Stomach smooth muscle (tissue), 2 donors: Measurements from ENCODE around the gene SLC13A4.
"Not testable (repeated sequence)": the region's sequence is repeated elsewhere in the genome, so short reads cannot be mapped to it uniquely, and the experiment has no call there.

Experiments used
- H3K27ac ChIP-seq: one replicate; pipeline ENCODE4 v1.7.0; 2013; ENCODE audit warnings: mild to moderate bottlenecking, low read length, inconsistent platforms
- H3K27me3 ChIP-seq, 2 donors: one replicate each; pipeline ENCODE4 v1.7.0; 2013; ENCODE audit warnings: low read length in 2 of 2; ENCODE audit not compliant: insufficient read depth in 2 of 2, control insufficient read depth in 1 of 2
- H3K36me3 ChIP-seq, 2 donors: one replicate each; pipeline ENCODE4 v1.7.0; 2013; ENCODE audit warnings: low read length in 2 of 2; ENCODE audit not compliant: control insufficient read depth in 2 of 2, insufficient read depth in 2 of 2
- H3K4me1 ChIP-seq: one replicate; pipeline ENCODE4 v1.7.0; 2013; ENCODE audit warnings: low read length; ENCODE audit not compliant: control insufficient read depth, insufficient read depth
- H3K4me3 ChIP-seq, 2 donors: one replicate each; pipeline ENCODE4 v1.7.0; 2013; ENCODE audit warnings: low read length in 2 of 2
- H3K9ac ChIP-seq, 2 donors: one replicate each; pipeline ENCODE4 v1.7.0; 2013; ENCODE audit warnings: low read length in 2 of 2, mild to moderate bottlenecking in 1 of 2
- H3K9me3 ChIP-seq, 2 donors: one replicate each; pipeline ENCODE4 v1.7.0; 2013; ENCODE audit warnings: low read length in 2 of 2; ENCODE audit not compliant: control insufficient read depth in 2 of 2
- donor health status: healthy.
- donor health status: Pancreatic carcinoma.

SLC13A4 gene

GRCh38 chr7:135748770-135749169, 20.8 kb upstream of the SLC13A4 start, which contains the start of gene FAM180A:
FAM180A (minus strand) TSS chr7:135748813; CDS start chr7:135748580, 233 bp downstream.
- peak within 1 kb of the TSS; percentile 46 for H3K27ac ChIP-seq
- H3K27me3 ChIP-seq = no peaks in the 10 kb centered on the region
- H3K36me3 ChIP-seq = no peaks in the 10 kb centered on the region
- peaks cover 13% of the 10 kb centered on the region for H3K4me1 ChIP-seq
- H3K4me3 ChIP-seq = peak within 1 kb of the TSS in 1 of 2 donors; percentile 47
- H3K9ac ChIP-seq = no peak within 1 kb of the TSS
- no peaks in the 10 kb centered on the region for H3K9me3 ChIP-seq

- H3K4me3 ChIP-seq = no peak overlapping the region
- H3K4me1 ChIP-seq = peaks cover 13% of the 10 kb centered on the region
- no peak overlapping the region for H3K27ac ChIP-seq
- H3K9ac ChIP-seq = no peak overlapping the region
- no peaks in the 10 kb centered on the region for H3K9me3 ChIP-seq
- no peaks in the 10 kb centered on the region for H3K27me3 ChIP-seq
- H3K36me3 ChIP-seq = no peaks in the 10 kb centered on the region
Measured at GRCh38 chr7:135747366-135747765, 19.4 kb upstream of the SLC13A4 start.

GRCh38 chr7:135745703-135746312, 17.8 kb upstream of the SLC13A4 start:
- peak overlapping the region in 1 of 2 donors; percentile 15 for H3K4me3 ChIP-seq
- no peaks in the 10 kb centered on the region for H3K9me3 ChIP-seq
- peaks cover 13% of the 10 kb centered on the region for H3K4me1 ChIP-seq
- H3K27me3 ChIP-seq = no peaks in the 10 kb centered on the region
- H3K36me3 ChIP-seq = no peaks in the 10 kb centered on the region
- no peak overlapping the region for H3K9ac ChIP-seq
- no peak overlapping the region for H3K27ac ChIP-seq

- Histone ChIP-seq H3K36me3 (no peaks in the 10 kb centered on the region), H3K9ac (no peak overlapping the region), H3K4me3 (peak overlapping the region in 1 of 2 donors; percentile 15), H3K9me3 (no peaks in the 10 kb centered on the region), H3K4me1 (peaks cover 13% of the 10 kb centered on the region), H3K27me3 (no peaks in the 10 kb centered on the region), H3K27ac (no peak overlapping the region)
Measured at GRCh38 chr7:135744938-135745702, 17.1 kb upstream of the SLC13A4 start.

GRCh38 chr7:135743907-135744731, 16.1 kb upstream of the SLC13A4 start:
- peak overlapping the region; percentile 24 for H3K27ac ChIP-seq
- peaks cover 11% of the 10 kb centered on the region for H3K4me1 ChIP-seq
- H3K4me3 ChIP-seq = no peak overlapping the region
- no peaks in the 10 kb centered on the region for H3K27me3 ChIP-seq
- no peaks in the 10 kb centered on the region for H3K9me3 ChIP-seq
- H3K9ac ChIP-seq = no peak overlapping the region
- H3K36me3 ChIP-seq = no peaks in the 10 kb centered on the region

- Histone ChIP-seq H3K9me3 (no peaks in the 10 kb centered on the region), H3K27ac (no peak overlapping the region), H3K4me3 (no peak overlapping the region), H3K36me3 (no peaks in the 10 kb centered on the region), H3K9ac (no peak overlapping the region), H3K4me1 (peaks cover 2% of the 10 kb centered on the region), H3K27me3 (no peaks in the 10 kb centered on the region)
Measured at GRCh38 chr7:135742371-135742770, 14.4 kb upstream of the SLC13A4 start.

- Histone ChIP-seq H3K27me3 (no peaks in the 10 kb centered on the region), H3K36me3 (no peaks in the 10 kb centered on the region), H3K9me3 (no peaks in the 10 kb centered on the region), H3K27ac (no peak overlapping the region), H3K4me1 (peaks cover 2% of the 10 kb centered on the region), H3K9ac (no peak overlapping the region), H3K4me3 (no peak overlapping the region)
Measured at GRCh38 chr7:135741905-135742304, 13.9 kb upstream of the SLC13A4 start.

- Histone ChIP-seq H3K36me3 (no peaks in the 10 kb centered on the region), H3K4me1 (peaks cover 2% of the 10 kb centered on the region), H3K27ac (no peak overlapping the region), H3K9ac (no peak overlapping the region), H3K9me3 (no peaks in the 10 kb centered on the region), H3K4me3 (no peak overlapping the region), H3K27me3 (no peaks in the 10 kb centered on the region)
Measured at GRCh38 chr7:135740889-135741288, 12.9 kb upstream of the SLC13A4 start.

- H3K36me3 ChIP-seq, H3K4me1 ChIP-seq, H3K27me3 ChIP-seq, H3K9me3 ChIP-seq, H3K4me3 ChIP-seq, H3K27ac ChIP-seq, H3K9ac ChIP-seq: not testable (repeated sequence)
Measured at GRCh38 chr7:135737306-135737647, 9.3 kb upstream of the SLC13A4 start.

GRCh38 chr7:135736586-135737305, 8.8 kb upstream of the SLC13A4 start:
- H3K4me3 ChIP-seq = no peak overlapping the region
- no peaks in the 10 kb centered on the region for H3K27me3 ChIP-seq
- H3K9ac ChIP-seq = no peak overlapping the region
- H3K36me3 ChIP-seq = no peaks in the 10 kb centered on the region
- H3K4me1 ChIP-seq = no peaks in the 10 kb centered on the region
- no peak overlapping the region for H3K27ac ChIP-seq
- H3K9me3 ChIP-seq = no peaks in the 10 kb centered on the region
